Measurements from ENCODE around the gene MYOC. TPM values are rescaled to one million over a fixed set of nuclear protein-coding genes. Genes with fewer than 3 reads are reported as not detected.

MYOC gene
- total RNA-seq, 1 donor from 2014 or later, result 2.1 TPM

GRCh38 chr1:171654942-171655745 lies 2.7 kb upstream of the MYOC start:
- DNase-seq, result peak; percentile 91
- ATAC-seq (ENCODE audit: poor library complexity), result peak; percentile 85
- intact Hi-C loops (cut with DNase I), result no loop called here

- ATAC-seq (ENCODE audit: poor library complexity), result peak; percentile 64
Observed at GRCh38 chr1:171654201-171654941, 1.9 kb upstream of the MYOC start.

GRCh38 chr1:171653796-171654195 lies 1.3 kb upstream of the MYOC start:
- ATAC-seq (ENCODE audit: poor library complexity), result no peak
- intact Hi-C loops (cut with DNase I), result no loop called here
- no peak for DNase-seq

More at GRCh38 chr1:171654201-171654941, 1.9 kb upstream of the MYOC start:
- intact Hi-C loops (cut with DNase I), result no loop called here
- DNase-seq, result no peak

- DNase-seq, result no peak
- ATAC-seq (ENCODE audit: poor library complexity), result no peak
- intact Hi-C loops (cut with DNase I), result loop anchor here (5.0 kb wide), 2 partner anchors 71 to 341 kb away; no protein-coding TSS in a partner anchor
Observed at GRCh38 chr1:171646249-171646560, 6.3 kb downstream of the MYOC start.

GRCh38 chr1:171645553-171646248 lies 6.8 kb downstream of the MYOC start:
- intact Hi-C loops (cut with DNase I), result loop anchor here (2.0 to 5.0 kb wide), 3 partner anchors 72 to 342 kb away; partner anchors contain the start of gene METTL13
- DNase-seq (peak; percentile 83), ATAC-seq (ENCODE audit: poor library complexity) (peak; percentile 95)

GRCh38 chr1:171644805-171645483 lies 7.5 kb downstream of the MYOC start:
- ATAC-seq (ENCODE audit: poor library complexity) (peak; percentile 88), DNase-seq (peak; percentile 77)
- intact Hi-C loops (cut with DNase I), result loop anchor here (2.0 to 5.0 kb wide), 3 partner anchors 72 to 342 kb away; partner anchors contain the start of gene METTL13

- DNase-seq (no peak), ATAC-seq (ENCODE audit: poor library complexity) (no peak)
- intact Hi-C loops (cut with DNase I), result no loop called here
Observed at GRCh38 chr1:171643156-171643555, 9.3 kb downstream of the MYOC start.

- intact Hi-C loops (cut with DNase I), result no loop called here
- DNase-seq (no peak), ATAC-seq (ENCODE audit: poor library complexity) (no peak)
Observed at GRCh38 chr1:171642197-171642596, 10.3 kb downstream of the MYOC start.

GRCh38 chr1:171641076-171641864 lies 11.2 kb downstream of the MYOC start:
- intact Hi-C loops (cut with DNase I), result no loop called here
- no peak for ATAC-seq (ENCODE audit: poor library complexity)
- no peak for DNase-seq

GRCh38 chr1:171640225-171640624 lies 12.3 kb downstream of the MYOC start:
- intact Hi-C loops (cut with DNase I), result no loop called here
- no peak for DNase-seq
- no peak for ATAC-seq (ENCODE audit: poor library complexity)

- DNase-seq (no peak), ATAC-seq (ENCODE audit: poor library complexity) (no peak)
- intact Hi-C loops (cut with DNase I), result no loop called here
Observed at GRCh38 chr1:171637928-171638576, 14.4 kb downstream of the MYOC start.

- no peak for ATAC-seq (ENCODE audit: poor library complexity)
- intact Hi-C loops (cut with DNase I), result no loop called here
- DNase-seq, result no peak
Observed at GRCh38 chr1:171636141-171636540, 16.3 kb downstream of the MYOC start.

- ATAC-seq (ENCODE audit: poor library complexity), result no peak
Observed at GRCh38 chr1:171635661-171636060, 16.8 kb downstream of the MYOC start.

GRCh38 chr1:171628225-171628624 lies 24.3 kb downstream of the MYOC start:
- intact Hi-C loops (cut with DNase I), result no loop called here
- DNase-seq (no peak), ATAC-seq (ENCODE audit: poor library complexity) (no peak)

More at GRCh38 chr1:171635661-171636060, 16.8 kb downstream of the MYOC start:
- intact Hi-C loops (cut with DNase I), result no loop called here
- no peak for DNase-seq

- no peak for ATAC-seq (ENCODE audit: poor library complexity)
- DNase-seq, result no peak
- intact Hi-C loops (cut with DNase I), result no loop called here
Observed at GRCh38 chr1:171627020-171627419, 25.5 kb downstream of the MYOC start.

GRCh38 chr1:171625225-171625624 lies 27.3 kb downstream of the MYOC start:
- ATAC-seq (ENCODE audit: poor library complexity) (no peak), DNase-seq (no peak)
- intact Hi-C loops (cut with DNase I), result no loop called here

GRCh38 chr1:171623651-171624331 lies 28.7 kb downstream of the MYOC start:
- intact Hi-C loops (cut with DNase I), result no loop called here
- ATAC-seq (ENCODE audit: poor library complexity), result no peak
- no peak for DNase-seq

Data from Right ventricle myocardium superior (tissue), 1 donor.